SW480 (cell line): ENCODE measurements around the gene KLF7.
A peak's percentile ranks its signal among the peaks of the same experiment; 100 is the strongest.

Experiments
- DNase-seq: peaks from one replicate; pipeline ENCODE4 v3.0.0-alpha.2; 2016; ENCODE audit warnings: low spot score

KLF7 gene

GRCh38 chr2:207165121-207166038, at the start of gene KLF7:
TSS of gene KLF7 (minus strand) at chr2:207165948. CDS start at chr2:207165568, 380 bp downstream.
- DNase-seq = peak; percentile 43

GRCh38 chr2:207215308-207215707, 49.6 kb upstream of the KLF7 start:
- DNase-seq = no peak

GRCh38 chr2:207214446-207214845, 48.7 kb upstream of the KLF7 start:
- DNase-seq = no peak

GRCh38 chr2:207206011-207206410, 40.3 kb upstream of the KLF7 start:
- DNase-seq = no peak

- no peak for DNase-seq
Measured at GRCh38 chr2:207205173-207205957, 39.6 kb upstream of the KLF7 start.

- DNase-seq = no peak
Measured at GRCh38 chr2:207203056-207203455, 37.3 kb upstream of the KLF7 start.

- DNase-seq = peak; percentile 29
Measured at GRCh38 chr2:207202645-207203044, 36.9 kb upstream of the KLF7 start.

- DNase-seq = no peak
Measured at GRCh38 chr2:207201416-207201815, 35.7 kb upstream of the KLF7 start.

GRCh38 chr2:207200136-207200535, 34.4 kb upstream of the KLF7 start:
- DNase-seq = no peak

- no peak for DNase-seq
Measured at GRCh38 chr2:207194028-207194427, 28.3 kb upstream of the KLF7 start.

- no peak for DNase-seq
Measured at GRCh38 chr2:207188626-207189419, 23.1 kb upstream of the KLF7 start.

GRCh38 chr2:207185372-207185771, 19.6 kb upstream of the KLF7 start:
- no peak for DNase-seq

GRCh38 chr2:207184768-207185167, 19.0 kb upstream of the KLF7 start:
- DNase-seq = no peak

- DNase-seq = no peak
Measured at GRCh38 chr2:207184348-207184747, 18.6 kb upstream of the KLF7 start.

GRCh38 chr2:207183506-207183905, 17.8 kb upstream of the KLF7 start:
- DNase-seq = no peak

GRCh38 chr2:207182911-207183310, 17.2 kb upstream of the KLF7 start:
- no peak for DNase-seq

- no peak for DNase-seq
Measured at GRCh38 chr2:207181526-207182274, 16.0 kb upstream of the KLF7 start.

GRCh38 chr2:207180741-207181140, 15.0 kb upstream of the KLF7 start:
- DNase-seq = no peak

- no peak for DNase-seq
Measured at GRCh38 chr2:207176247-207176646, 10.5 kb upstream of the KLF7 start.

GRCh38 chr2:207173641-207174040, 7.9 kb upstream of the KLF7 start:
- no peak for DNase-seq

- no peak for DNase-seq
Measured at GRCh38 chr2:207167099-207167923, 1.6 kb upstream of the KLF7 start.
